SKM-1 treated with dmso at 0.1 percent for 144 hours (cell line): ENCODE data around the gene ACBD4.
"Not testable (repeated sequence)": the region's sequence is repeated elsewhere in the genome, so short reads cannot be mapped to it uniquely, and the experiment has no call there.

Experiments used
- DNase-seq: peaks from one replicate; lab custom pipeline; 2025; ENCODE audit not compliant: unreplicated experiment; lab: John Stamatoyannopoulos, UW

ACBD4 gene

DNA sequence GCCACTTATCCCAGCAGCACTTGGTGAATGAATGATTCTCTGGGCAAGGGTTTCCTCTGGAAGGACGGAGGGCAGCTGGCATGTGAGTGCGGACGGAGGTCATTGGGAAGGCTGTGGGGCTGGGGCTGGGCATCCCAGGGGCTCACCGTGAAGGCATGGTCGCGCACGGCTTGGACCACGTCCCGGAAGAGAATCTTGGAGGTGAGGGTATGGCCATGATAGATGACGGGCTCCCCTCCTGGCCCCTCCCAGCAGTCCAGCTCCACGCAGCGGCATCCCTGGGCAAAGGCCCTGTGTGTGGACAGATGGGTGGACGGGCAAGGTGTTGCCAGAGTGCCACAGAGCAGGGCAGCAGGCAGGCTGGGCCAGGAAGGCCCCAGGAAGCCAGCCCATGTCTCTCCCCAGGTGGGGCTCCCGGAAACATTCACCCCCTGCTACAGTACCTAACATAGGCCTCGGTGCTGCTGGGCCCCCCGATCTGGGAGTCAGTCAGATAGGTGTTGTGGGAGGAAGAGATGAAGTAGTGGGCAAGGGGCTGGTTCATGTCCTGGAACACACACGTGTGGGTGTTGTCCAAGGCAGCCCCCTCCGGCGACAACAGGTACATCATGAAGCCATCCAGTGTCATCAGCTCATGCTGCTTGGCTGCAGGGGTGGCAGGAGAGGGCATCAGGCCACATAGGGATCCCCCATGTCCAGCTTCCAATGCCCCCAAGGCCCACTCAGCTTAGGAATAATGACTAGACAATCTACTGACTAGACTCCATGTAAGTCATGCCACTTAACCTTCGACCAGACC lies 17.4 kb upstream of the ACBD4 start:
- no peak for DNase-seq

DNA sequence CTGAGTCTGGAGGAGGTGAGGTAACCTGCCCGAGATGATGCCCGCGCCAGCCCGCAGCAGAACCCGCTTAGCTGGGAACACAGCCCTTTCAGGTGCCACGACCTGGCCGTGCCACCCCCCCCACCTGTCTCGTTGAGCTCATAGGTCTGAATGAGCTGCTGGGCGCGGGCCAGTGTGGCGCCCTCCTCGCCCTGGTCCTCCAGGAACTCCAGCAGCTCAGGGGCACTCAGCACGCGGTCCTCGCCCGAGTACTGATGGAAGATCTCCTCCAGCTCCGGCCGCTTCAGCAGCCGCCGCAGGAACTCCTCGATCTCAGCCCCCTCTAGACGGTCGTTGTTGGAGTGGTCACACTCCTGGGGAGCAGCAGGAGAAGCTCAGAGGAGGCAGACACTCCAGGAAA lies 16.8 kb upstream of the ACBD4 start:
- DNase-seq: no peak

GRCh38 chr17:45119964-45120363 lies 15.5 kb upstream of the ACBD4 start:
- no peak for DNase-seq

DNA sequence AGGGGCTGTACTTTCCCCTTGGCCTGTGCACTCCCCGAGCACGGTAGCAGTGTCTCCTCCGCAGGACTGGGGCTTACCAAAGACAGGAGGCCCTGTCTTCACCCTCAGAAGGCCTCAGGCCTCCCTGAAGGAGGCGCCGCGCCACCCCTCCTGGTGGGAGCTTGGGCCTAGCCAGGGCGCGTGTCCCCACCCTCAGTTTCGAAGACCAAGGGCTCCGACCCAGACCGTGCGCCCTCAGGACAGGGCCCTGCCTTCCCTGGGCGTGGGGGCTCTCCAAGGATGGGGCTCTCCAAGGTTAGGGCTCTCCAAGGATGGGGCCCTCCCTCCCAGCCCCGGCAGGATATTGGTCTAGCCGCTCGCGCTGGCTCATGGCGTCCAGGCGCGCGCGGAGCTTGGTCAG lies 14.9 kb upstream of the ACBD4 start:
- no peak for DNase-seq

DNA sequence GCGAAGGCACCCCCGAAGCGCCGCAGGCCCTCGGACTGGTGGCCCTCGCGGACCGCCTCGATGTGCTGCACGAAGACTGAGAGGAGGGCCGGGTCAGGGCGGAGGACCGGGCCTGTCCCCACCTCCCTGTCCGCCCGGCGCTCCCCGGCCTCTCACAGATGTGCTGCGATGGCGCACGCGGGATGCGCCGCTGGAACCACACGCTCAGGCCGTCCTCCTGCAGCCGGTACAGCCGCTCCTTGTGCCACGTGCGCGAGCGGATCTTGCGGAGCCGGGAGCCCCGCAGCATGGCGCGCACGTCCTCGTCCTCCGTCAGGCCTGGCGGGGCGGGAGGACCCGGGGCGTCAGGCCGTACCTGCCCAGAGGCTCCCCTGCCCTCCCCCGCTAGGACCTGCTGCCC lies 14.4 kb upstream of the ACBD4 start:
- DNase-seq: no peak

GRCh38 chr17:45123076-45123770 lies 12.3 kb upstream of the ACBD4 start:
- DNase-seq: no peak

DNA sequence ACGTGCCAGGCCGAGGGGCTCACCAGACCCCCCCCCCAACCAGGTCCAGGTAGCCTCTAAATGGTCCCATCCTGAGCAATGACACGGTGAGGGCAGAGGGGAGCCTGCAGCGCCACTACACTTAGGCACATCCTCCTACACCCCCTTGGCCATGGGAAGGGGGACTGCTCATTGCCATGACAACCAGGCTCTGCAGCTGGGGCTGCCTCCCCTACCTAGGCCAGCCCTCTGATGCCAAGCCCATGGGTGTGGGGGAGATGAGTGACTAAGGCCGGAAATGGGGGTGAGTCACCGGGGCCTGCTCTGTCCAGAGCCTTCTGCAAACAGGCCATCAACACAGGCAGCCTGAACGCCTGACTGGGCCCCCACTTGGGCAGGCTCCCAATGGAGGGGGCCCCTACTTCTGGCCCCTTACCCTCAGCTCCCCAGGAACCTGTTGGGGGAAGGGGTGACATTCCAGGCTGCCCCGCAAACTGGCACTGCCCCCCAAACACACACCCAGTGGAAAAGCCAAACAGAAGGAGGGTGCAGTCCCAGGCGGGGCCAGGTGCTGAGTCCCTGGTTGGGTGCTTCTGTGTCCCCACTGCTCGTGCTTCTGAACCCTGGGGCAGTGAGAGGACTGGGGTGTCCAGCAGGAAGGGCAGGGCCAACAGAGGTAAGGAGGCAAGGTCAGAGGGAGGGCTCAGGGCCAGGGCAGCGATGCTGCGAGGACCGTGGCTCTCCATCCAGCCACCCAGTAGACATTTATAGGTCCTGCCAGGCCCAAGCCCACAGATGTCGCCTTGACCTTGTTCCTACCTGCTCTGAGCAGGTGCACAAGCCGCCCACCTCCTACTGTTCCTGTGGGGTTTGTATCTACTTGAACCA lies 11.3 kb upstream of the ACBD4 start:
- peak; percentile 58 for DNase-seq

GRCh38 chr17:45124797-45125122 lies 10.7 kb upstream of the ACBD4 start:
- DNase-seq: not testable (repeated sequence)

DNA sequence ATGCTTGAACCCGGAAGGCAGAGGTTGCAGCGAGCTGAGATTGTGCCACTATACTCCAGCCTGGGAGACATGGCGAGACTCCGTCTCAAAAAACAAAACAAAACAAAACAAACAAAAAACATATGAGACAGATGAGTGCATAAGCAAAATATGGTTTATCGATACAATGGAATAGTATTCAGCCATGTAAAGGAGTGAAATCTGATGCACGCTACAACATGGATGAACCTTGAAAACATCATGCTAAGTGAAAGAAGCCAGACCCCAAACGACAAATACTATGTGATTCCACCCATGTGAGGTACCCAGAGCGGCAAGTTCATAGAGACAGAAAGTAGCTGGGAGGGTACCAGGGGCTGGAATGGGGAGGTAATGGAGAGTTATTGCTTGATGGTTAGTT lies 10.0 kb upstream of the ACBD4 start:
- DNase-seq: no peak

- peak; percentile 5 for DNase-seq
Measured at GRCh38 chr17:45127207-45127547, 8.3 kb upstream of the ACBD4 start.

DNA sequence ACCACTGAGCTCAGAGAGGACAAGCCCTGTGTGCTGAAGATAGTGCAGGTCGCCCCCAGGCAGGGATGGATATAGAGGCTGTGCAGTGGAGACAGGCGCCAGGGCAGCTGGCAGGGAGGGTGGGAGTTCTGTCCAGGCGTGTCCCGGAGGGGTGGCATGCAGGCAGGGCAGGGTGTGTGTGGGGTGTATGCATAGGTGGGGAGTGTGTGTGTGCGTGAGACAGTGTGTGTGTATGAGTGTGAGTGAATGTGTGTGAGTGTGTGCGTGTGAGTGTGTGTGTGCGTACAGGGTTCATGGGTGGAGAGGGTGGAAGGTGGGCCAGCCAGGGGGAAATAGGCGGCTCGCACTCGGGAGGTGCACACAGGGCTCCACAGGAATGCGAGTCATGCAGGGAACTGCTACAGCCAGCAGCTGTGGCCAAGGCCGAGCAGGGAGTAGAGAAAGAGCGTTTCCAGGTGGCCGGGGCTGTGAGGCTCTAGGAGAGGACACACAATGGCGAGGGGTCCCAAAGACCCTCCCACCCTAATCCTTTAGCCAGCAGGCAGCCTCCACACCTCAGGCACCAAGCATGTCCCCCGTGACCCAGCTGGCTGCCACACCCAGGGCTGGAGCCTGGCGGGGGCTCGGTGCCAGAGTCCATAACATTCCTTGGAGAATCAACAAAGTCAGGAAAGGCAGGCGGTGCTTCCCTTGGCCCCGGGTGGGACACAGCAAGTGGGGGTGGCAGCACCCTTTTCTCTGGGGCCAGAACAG lies 7.8 kb upstream of the ACBD4 start:
- no peak for DNase-seq

- DNase-seq: no peak
Measured at GRCh38 chr17:45128331-45128730, 7.2 kb upstream of the ACBD4 start.

GRCh38 chr17:45128989-45129388 lies 6.5 kb upstream of the ACBD4 start:
- no peak for DNase-seq

DNA sequence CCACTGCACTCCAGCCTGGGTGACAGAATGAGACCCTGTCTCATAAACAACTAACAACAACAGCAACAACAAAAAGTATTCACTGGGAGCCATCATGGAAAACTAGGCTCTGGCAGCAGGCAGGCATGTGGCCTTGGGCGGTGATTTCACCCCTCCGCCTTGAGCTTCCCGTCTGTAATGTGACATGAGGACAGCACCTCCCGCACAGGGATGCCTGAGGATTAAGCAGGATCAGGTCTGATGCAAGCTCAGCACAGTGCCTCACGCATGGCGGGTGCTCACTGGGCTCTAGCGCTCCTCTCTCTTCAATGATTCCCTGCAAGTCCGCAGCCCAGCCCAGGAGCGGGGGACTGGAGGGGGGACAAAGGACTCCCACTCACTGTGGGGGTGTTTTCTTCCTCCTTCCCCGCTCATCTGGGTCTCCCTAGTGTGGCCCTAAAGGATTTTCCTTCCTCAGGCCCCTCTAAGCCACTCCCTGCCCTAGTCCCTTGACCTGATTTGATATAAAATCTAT lies 6.0 kb upstream of the ACBD4 start:
- DNase-seq: no peak

- no peak for DNase-seq
Measured at GRCh38 chr17:45129940-45130680, 5.4 kb upstream of the ACBD4 start.

DNA sequence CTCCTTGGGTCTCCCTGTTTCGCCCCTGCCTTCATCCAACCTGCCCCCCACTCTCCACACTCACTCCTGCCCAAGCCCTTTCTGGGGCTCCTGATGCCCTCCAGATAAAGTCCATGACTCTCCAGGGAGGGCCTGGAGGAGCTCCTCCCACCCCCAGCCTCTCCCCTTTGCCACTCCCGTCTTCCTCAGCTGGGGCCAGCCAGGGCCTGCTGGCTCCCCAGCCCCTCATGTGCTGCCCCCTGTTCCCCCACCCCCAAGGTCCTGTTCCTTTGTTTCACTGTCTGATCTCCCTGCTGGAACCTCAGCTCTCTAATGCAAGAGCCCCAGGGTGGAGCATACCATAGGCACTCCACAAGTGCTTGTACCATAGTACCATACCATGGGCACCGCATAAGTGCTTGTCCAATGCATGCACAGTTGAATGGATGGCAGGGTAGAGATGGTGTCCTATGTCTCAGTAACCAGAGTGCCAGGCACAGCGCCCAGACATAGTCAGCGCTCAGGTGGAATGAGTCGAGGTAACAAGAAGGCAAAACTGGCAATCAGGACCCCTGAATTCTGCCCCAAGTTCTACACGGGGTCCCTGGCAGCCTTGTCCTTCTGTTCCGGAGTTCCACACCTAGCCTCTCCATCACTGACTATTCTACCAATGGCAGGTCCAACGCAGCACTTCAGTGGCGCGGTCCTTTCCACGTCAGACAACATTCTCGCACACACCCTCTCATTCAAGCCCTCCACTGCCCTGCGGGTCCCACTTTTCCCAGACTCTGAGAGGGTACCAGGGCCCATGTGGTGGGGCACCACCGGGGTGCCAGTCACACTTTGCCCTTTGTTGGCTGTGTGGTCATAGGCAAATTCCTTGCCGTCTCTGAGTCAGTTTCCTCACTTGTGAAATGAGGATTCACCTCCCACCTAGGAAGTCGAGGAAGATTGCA lies 4.5 kb upstream of the ACBD4 start:
- DNase-seq: no peak

GRCh38 chr17:45131616-45132319 lies 3.7 kb upstream of the ACBD4 start:
- DNase-seq: no peak

GRCh38 chr17:45132320-45132571 lies 3.2 kb upstream of the ACBD4 start, which contains the start of gene PLCD3:
PLCD3 (minus strand) TSS chr17:45132515; CDS start chr17:45132410, 105 bp downstream.
- DNase-seq: no peak
